Left ventricle myocardium superior (tissue), 1 donor: ENCODE data around the gene SUSD5. TPM values are rescaled to one million over a fixed set of nuclear protein-coding genes. Genes with fewer than 3 reads are reported as not detected.

Experiments
- ATAC-seq: fragments of 200-7000 bp; cut with Tn5 transposase; one replicate; pipeline ENCODE4 v1.9.1; 2020; ENCODE audit warnings: mild to moderate bottlenecking, moderate library complexity
- DNase-seq: peaks from one replicate; pipeline ENCODE4 v3.0.0-alpha.2; 2020
- intact Hi-C: fragments of 100-400 bp; cut with micrococcal nuclease; formaldehyde crosslinking; loops from one replicate; pipeline ENCODE4 v1.11.0; 2022
- long read RNA-seq: library from polyadenylated mRNA; unstranded; transcript quantifications from one replicate; pipeline ENCODE4 v2.0.0, GENCODE V29; 2021
- total RNA-seq: library from RNA; stranded (reverse); fragmentation: NEBNext Ultra II Directional; extraction: Animal tissue kit (Norgen Biotek cat#: 25700); gene quantifications from one replicate; pipeline ENCODE4 v1.2.1, GENCODE V29; 2021
- donor health status: DM: no; HTN: yes; CAD: no; lungs with severe emphysema.

The SUSD5 gene
- total RNA-seq, result 1.4 TPM
- long read RNA-seq, full-length matches to known transcripts, result 5 of 5 reads
- long read RNA-seq, partial matches to known transcripts, result 0 of 5 reads
- long read RNA-seq, other reads (novel, unspliced or antisense), result 0 of 5 reads

GRCh38 chr3:33218446-33219174 lies at the start of gene SUSD5:
SUSD5 (minus strand) TSS chr3:33218810; CDS start chr3:33218797, 13 bp downstream.
- ATAC-seq, result peak; percentile 77
- intact Hi-C loops, result no loop called here
- peak; percentile 31 for DNase-seq

GRCh38 chr3:33260104-33260503 lies 41.5 kb upstream of the SUSD5 start:
- intact Hi-C loops, result no loop called here
- no peak for ATAC-seq
- DNase-seq, result no peak

DNA sequence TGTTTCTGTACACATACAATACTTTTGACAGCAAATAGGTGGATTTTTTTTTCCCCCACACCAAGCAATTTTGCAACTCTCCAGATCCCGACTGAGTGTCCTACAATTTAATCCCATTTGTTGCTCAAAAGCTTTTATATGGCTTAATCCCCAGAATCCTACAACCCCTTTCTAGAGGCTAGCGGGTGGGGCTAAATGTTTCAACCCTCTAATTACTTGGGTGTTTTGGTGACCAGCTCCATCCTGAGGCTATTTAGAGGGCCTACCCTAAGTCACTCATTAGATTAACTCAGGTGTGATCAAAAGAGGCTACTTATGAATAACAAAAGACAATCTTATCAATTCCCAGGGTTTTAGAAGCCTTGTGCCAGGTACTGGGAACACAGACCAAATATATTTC lies 37.6 kb upstream of the SUSD5 start:
- ATAC-seq, result no peak
- DNase-seq, result no peak
- intact Hi-C loops, result no loop called here

GRCh38 chr3:33250712-33251111 lies 32.1 kb upstream of the SUSD5 start:
- intact Hi-C loops, result no loop called here
- no peak for ATAC-seq
- no peak for DNase-seq

DNA sequence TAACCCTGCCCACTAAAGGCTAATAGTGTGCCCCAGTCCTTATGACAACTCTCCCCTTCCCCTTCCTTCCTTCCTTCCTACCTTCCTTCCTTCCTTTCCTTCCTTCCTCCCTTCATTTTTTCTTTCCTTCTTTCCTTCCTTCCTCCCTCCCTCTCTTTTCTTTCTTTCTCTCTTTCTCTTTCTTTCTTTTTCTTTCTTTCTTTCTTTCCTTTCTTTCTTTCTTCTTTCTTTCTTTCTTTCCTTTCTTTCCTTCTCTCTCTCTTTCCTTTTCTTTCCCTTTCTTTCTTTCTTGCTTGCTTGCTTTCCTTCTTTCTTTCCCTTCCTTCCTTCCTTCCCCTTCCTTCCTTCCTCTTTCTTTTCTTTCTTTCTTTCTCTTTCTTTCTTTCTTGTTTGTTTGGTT lies 28.2 kb upstream of the SUSD5 start:
- ATAC-seq, result no peak
- DNase-seq, result no peak
- intact Hi-C loops, result no loop called here

DNA sequence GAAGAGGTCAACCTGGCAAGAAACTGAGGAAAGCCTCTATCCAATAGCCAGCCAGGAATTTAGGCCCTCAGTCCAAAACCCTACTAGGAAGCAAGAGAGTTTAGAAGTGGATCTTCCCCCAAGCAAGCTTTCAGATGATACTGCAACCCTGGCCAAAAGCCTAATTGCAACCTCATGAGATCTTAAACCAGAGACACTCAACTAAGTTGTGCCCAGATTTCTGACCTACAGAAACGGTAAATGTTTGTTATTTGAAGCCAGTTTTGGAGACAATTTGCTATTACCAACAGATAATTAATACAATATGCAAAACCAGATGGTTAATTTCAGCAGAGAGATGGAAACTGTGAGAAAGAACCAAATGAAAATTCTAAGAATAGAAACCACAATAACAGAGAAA lies 21.7 kb upstream of the SUSD5 start:
- ATAC-seq (no peak), DNase-seq (no peak)
- intact Hi-C loops, result no loop called here

- DNase-seq (no peak), ATAC-seq (no peak)
- intact Hi-C loops, result no loop called here
These were observed 20.3 kb upstream of the SUSD5 start for GRCh38 chr3:33238923-33239322.

DNA sequence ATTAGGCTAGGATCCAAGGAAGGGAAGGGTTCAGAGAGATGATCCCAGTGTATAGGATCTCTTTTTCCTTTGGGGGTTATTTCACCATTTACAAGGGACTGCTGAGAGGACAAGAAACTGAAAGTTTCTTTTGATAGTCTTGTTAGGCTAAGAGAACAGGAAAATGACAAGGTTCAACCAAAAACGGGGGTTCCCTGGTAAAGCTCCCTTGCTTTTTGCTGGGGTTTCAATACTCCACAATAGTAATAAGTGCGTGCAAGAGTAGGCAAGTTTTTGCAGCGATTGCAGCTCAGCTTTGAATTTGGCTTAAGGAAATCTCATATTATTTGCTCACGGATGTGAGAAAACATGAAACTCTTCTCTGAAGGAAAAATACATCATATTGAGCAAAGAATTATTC lies 18.8 kb upstream of the SUSD5 start:
- no peak for DNase-seq
- intact Hi-C loops, result no loop called here
- no peak for ATAC-seq

DNA sequence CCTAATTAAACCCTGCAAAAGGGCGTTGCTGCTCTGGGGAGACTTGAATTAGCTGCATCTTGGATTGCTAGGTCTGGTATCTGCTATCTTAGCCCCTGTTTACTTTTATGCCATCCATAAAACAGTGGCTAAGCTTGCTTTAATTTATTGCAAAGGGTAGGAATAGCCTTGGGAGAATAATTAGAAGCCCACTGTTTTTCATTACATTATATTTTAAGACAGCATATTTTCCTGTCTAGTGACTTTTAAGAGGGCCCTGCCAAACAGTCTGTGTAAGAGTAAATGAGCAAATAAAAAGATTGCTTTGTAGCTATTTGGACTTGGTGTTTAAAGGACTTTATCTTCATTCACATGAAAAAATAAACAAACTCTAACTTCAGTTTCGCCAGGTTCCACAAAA lies 17.4 kb upstream of the SUSD5 start:
- intact Hi-C loops, result no loop called here

GRCh38 chr3:33233884-33234283 lies 15.3 kb upstream of the SUSD5 start:
- no peak for ATAC-seq
- DNase-seq, result no peak
- intact Hi-C loops, result no loop called here

More for the DNA sequence above, 17.4 kb upstream of the SUSD5 start:
- no peak for ATAC-seq
- DNase-seq, result no peak

DNA sequence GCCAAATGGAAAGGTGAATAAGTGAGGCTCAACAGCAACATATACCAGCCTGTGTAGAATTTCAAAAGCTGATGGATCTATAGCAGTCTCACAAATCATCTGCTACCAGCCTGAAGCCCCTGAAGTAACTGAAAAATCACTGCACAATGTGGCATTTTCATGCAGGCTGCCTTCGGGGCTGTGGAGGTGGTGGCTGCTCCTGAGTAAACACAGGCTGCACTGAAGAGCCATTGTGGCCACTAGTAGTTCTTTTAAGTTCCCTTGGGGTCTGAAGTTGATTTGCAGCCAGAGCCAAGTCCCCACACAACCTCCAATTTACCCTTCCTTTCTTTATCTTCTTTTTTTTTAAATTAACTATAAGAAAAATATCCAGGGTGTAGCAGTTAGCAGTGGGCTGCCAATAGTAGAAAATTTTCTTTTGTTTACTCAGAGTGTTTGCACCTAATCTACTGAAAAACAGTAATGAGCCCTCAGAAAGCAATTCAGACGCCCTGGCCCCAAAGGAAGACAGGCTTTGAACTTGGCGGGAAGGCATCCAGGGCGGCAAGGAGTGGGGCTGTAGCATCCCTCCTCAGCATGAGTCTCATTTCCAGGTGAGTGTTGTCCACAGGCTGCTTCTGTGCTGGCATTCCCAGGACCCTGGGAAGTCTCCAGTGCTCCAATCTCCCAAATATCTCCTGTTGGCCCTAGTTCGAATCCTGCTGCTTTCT lies 13.3 kb upstream of the SUSD5 start:
- ATAC-seq (no peak), DNase-seq (no peak)
- intact Hi-C loops, result no loop called here

DNA sequence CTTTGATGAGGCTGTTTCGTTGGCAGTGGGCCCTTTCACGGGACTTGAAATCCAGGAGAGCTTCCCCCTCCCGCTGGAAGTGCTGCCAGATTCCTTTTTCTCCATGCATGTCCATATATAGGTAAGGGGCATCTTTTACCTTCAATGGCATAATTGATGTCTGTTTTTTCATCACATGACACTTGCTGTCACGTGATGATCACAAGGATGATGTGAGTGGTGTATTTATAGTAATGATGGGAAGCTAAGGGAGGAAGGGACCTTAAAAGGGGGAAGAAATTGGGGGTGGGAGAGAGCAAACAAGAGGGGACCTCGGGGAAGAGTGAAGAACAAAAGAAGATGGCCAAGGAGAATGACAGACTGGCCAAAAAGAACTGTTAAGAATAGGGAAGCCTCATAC lies 11.3 kb upstream of the SUSD5 start:
- ATAC-seq (no peak), DNase-seq (no peak)
- intact Hi-C loops, result no loop called here

- ATAC-seq (no peak), DNase-seq (no peak)
- intact Hi-C loops, result no loop called here
These were observed 10.5 kb upstream of the SUSD5 start for GRCh38 chr3:33229066-33229465.

DNA sequence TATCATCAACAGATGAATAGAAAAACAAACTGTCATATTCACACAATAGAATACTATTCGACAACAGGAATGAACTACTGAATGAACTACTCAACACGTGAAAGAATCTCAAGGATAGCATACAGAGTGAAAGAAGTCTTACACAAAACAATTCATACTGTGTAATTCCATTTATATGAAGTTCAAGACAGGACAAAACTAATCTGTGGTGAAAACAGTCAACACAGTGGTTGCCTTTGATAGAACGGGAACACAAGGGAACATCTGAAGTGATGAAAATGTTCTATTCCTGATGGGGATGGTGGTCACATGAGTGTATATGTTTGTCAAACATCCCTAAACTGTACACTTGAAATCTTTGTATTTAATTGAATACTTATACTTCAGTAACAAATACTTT lies 2.6 kb upstream of the SUSD5 start:
- no peak for DNase-seq
- intact Hi-C loops, result no loop called here

DNA sequence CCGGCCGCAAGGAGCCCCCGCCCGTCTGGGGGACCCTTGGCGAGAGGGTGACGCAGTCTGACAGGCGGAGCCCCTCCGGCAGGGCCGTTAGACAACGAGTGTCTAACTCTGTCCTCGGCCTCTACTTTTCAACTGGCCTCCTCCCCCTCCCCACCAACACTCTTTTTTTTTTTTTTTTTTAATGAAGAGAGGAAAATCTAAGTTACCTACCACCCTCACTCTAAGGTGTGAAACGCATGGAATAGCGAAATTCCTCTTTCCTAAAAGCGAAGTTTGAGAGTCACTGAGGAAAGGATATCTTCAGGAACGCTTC lies 521 bp upstream of the SUSD5 start:
- DNase-seq (no peak), ATAC-seq (no peak)
- intact Hi-C loops, result no loop called here

More for the DNA sequence above, 2.6 kb upstream of the SUSD5 start:
- ATAC-seq, result no peak

DNA sequence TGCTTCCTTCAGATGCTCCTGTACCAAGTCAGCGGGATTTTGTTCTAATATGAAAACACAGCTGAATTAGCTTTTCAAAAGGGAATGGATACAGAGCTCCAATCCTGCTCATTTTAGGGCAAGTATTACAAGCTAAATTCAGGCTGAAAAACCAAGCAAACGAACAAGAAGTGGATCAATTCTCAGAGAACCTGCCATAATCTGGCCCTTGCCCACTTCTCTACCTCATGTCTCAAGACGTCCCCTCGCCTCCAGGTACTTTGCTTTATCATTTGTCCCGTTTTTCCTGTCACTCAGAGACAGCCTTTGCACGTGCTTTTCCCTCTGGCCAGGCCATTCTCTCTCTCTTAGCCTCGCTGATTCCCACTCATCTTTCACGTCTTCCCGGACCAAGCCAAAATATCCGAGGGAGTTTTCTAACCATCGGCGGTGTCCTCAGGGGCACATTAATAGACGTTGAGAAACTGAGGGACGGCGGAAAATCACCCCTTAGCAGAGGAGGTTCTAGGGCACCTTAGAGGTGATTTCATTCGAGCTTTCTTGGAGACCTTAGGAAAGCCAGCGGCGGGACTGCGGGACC lies 654 bp downstream of the SUSD5 start:
- no peak for DNase-seq
- intact Hi-C loops, result no loop called here
- ATAC-seq, result no peak

DNA sequence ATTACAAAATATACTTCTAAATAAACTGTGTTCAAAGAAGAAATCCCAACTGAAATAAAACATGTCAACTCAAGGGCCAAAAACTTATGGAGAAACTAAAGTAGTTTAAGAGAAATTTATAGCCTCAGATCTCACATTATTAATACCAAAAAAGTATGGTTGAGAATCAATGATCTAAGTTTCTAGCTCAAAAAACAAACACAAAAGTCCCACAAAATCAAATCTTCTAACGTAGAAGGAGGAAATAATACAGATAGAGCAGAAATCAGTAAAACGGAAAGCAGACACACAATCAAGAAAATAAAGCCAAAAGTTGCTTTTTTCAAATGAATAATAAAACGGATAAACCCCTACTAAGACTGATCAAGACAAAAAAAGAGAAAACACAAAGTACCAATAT lies 2.9 kb downstream of the SUSD5 start:
- intact Hi-C loops, result no loop called here
- ATAC-seq (no peak), DNase-seq (no peak)

DNA sequence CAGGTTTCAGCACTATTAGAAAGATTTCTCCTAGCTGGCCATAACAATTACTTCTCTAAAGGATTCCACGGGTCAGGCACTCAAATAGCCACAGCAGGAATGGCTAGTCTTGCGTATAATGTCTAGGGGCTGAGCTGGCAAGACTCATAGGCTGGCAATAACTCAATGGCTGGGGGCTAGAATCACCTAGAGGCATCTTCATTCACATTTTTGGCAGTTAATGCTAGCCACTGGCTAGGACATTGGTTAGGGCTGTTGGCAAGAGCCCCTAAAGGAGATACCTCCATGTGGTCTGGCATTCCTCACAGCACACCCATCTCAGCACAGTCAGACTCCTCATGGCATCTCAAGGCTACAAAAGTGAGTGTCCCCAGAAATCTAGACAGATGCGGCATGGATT lies 6.2 kb downstream of the SUSD5 start:
- intact Hi-C loops, result no loop called here
- no peak for ATAC-seq

DNA sequence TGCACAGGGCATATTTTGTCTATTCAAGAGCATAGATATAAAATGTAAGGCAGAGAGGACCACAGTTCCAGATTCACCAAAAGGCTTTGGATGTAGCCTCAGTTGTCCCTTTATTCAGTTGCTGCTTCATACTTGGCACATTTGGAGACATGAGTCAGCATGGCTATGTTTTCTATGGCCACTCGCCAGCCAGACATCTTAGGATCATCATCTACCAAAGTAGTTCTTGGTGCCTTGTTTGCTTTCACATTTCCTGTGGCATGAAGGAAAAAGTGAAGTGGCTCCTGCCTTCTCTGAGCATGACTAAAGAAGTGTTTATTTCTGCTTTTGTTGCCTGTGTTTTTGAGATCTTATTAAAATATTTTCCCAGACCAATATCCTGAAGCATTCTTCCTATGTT lies 7.2 kb downstream of the SUSD5 start:
- ATAC-seq (no peak), DNase-seq (no peak)
- intact Hi-C loops, result no loop called here

More for the DNA sequence above, 6.2 kb downstream of the SUSD5 start:
- no peak for DNase-seq

- no peak for ATAC-seq
- DNase-seq, result no peak
- intact Hi-C loops, result no loop called here
These were observed 9.3 kb downstream of the SUSD5 start for GRCh38 chr3:33209357-33209756.
